Endodermal cell (in vitro differentiated cells): ENCODE results near the gene CYB5R3. TPM values are rescaled to one million over a fixed set of nuclear protein-coding genes. Genes with fewer than 3 reads are reported as not detected.

Experiments used
- DNase-seq: peaks from one replicate; pipeline ENCODE4 v3.0.0-alpha.2; 2017
- H3K27ac ChIP-seq: 2 replicates; pipeline ENCODE4 v1.5.1; 2013; ENCODE audit warnings: mild to moderate bottlenecking, low read depth, low read length, moderate library complexity
- H3K27me3 ChIP-seq: 2 replicates; pipeline ENCODE4 v1.6.1; 2013; ENCODE audit warnings: mild to moderate bottlenecking, low read length, moderate library complexity; ENCODE audit not compliant: insufficient read depth, control insufficient read depth, poor library complexity, severe bottlenecking
- H3K36me3 ChIP-seq: 2 replicates; pipeline ENCODE4 v1.7.0; 2013; ENCODE audit warnings: mild to moderate bottlenecking, low read length, moderate library complexity; ENCODE audit not compliant: control insufficient read depth, insufficient read depth
- H3K4me1 ChIP-seq: one replicate; pipeline ENCODE4 v1.7.0; 2013; ENCODE audit warnings: low read length; ENCODE audit not compliant: control insufficient read depth, insufficient read depth
- H3K4me3 ChIP-seq: 2 replicates; pipeline ENCODE4 v1.5.1; 2013; ENCODE audit warnings: mild to moderate bottlenecking, low read length, moderate library complexity
- H3K9ac ChIP-seq: 2 replicates; pipeline ENCODE4 v1.6.1; 2013; ENCODE audit warnings: mild to moderate bottlenecking, low read length, moderate library complexity; ENCODE audit not compliant: poor library complexity, severe bottlenecking; ENCODE audit errors: extremely low read depth
- H3K9me3 ChIP-seq: 2 replicates; pipeline ENCODE4 v1.6.1; 2013; ENCODE audit warnings: mild to moderate bottlenecking, low read length, moderate library complexity; ENCODE audit not compliant: control insufficient read depth
- H3K27ac Mint-ChIP-seq: 2 replicates; pipeline ENCODE4 v1.8.0; 2020; ENCODE audit warnings: mixed read lengths
- H3K27me3 Mint-ChIP-seq: 2 replicates; pipeline ENCODE4 v1.8.0; 2021; ENCODE audit warnings: mild to moderate bottlenecking, mixed read lengths; ENCODE audit not compliant: insufficient read depth
- H3K36me3 Mint-ChIP-seq: 2 replicates; pipeline ENCODE4 v1.8.0; 2020; ENCODE audit warnings: low read depth, mixed read lengths
- H3K4me1 Mint-ChIP-seq: 2 replicates; pipeline ENCODE4 v1.8.0; 2020; ENCODE audit warnings: mixed read lengths
- H3K4me3 Mint-ChIP-seq: 2 replicates; pipeline ENCODE4 v1.8.0; 2020; ENCODE audit warnings: mild to moderate bottlenecking, moderate library complexity, mixed read lengths
- H3K9me3 Mint-ChIP-seq: 2 replicates; pipeline ENCODE4 v1.8.0; 2020; ENCODE audit warnings: mild to moderate bottlenecking, mixed read lengths
- WGBS, 2 experiments: methylation state at CpG; one replicate each; pipeline versions ENCODE4 v1.1.5 to v1.1.7; 2013; ENCODE audit warnings: missing lambda C conversion rate in 2 of 2, mixed read lengths in 1 of 2; ENCODE audit not compliant: insufficient coverage in 1 of 2, insufficient read length in 1 of 2; 5-methylcytosine and 5-hydroxymethylcytosine counted together
- total RNA-seq, 2 donors: library from RNA; stranded (reverse); fragmentation: NEBNext Ultra II Directional in 1 of 2; extraction: Animal tissue kit (Norgen Biotek cat#: 25700) in 1 of 2; gene quantifications; 2 replicates in 1 of 2; 3 replicates in 1 of 2; pipeline ENCODE4 v1.2.1, GENCODE V29; 2021
- TF ChIP-seq, protein P1 (sequence below): fragments of 200-600 bp; sonication (generic); conservative IDR thresholded peaks from 2 replicates; pipeline ENCODE4 v1.5.0; 2021; ENCODE audit warnings: antibody characterized with exemption, mild to moderate bottlenecking

CYB5R3 gene
- total RNA-seq, 2 donors from 2014 or later = 89.5 to 92.4 TPM

- H3K4me1 ChIP-seq = no peaks in the 10 kb centered on the region
- no peak overlapping the region for H3K27ac ChIP-seq
- no peak overlapping the region for H3K9ac ChIP-seq
- Mint-ChIP-seq H3K27ac (peak overlapping the region; percentile 82), H3K36me3 (peaks cover 86% of the 10 kb centered on the region), H3K4me3 (no peak overlapping the region), H3K9me3 (no peaks in the 10 kb centered on the region), H3K27me3 (no peaks in the 10 kb centered on the region), H3K4me1 (no peaks in the 10 kb centered on the region)
- peaks cover 87% of the 10 kb centered on the region for H3K36me3 ChIP-seq
- H3K4me3 ChIP-seq = no peak overlapping the region
- no peaks in the 10 kb centered on the region for H3K9me3 ChIP-seq
- 89 to 97% methylated on average over 3 of the region's 3 CpGs for WGBS, 2 experiments
- TF ChIP-seq, protein P1, sequence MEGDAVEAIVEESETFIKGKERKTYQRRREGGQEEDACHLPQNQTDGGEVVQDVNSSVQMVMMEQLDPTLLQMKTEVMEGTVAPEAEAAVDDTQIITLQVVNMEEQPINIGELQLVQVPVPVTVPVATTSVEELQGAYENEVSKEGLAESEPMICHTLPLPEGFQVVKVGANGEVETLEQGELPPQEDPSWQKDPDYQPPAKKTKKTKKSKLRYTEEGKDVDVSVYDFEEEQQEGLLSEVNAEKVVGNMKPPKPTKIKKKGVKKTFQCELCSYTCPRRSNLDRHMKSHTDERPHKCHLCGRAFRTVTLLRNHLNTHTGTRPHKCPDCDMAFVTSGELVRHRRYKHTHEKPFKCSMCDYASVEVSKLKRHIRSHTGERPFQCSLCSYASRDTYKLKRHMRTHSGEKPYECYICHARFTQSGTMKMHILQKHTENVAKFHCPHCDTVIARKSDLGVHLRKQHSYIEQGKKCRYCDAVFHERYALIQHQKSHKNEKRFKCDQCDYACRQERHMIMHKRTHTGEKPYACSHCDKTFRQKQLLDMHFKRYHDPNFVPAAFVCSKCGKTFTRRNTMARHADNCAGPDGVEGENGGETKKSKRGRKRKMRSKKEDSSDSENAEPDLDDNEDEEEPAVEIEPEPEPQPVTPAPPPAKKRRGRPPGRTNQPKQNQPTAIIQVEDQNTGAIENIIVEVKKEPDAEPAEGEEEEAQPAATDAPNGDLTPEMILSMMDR = no peak
- DNase-seq = no peak
- H3K27me3 ChIP-seq = no peaks in the 10 kb centered on the region
Measured at GRCh38 chr22:42595434-42595833, 53.8 kb downstream of the CYB5R3 start.

GRCh38 chr22:42591987-42592386 is 57.2 kb downstream of the CYB5R3 start:
- no peaks in the 10 kb centered on the region for H3K9me3 ChIP-seq
- H3K36me3 ChIP-seq = peaks cover 91% of the 10 kb centered on the region
- no peaks in the 10 kb centered on the region for H3K27me3 Mint-ChIP-seq
- 95% methylated on average over 4 to 12 of the region's 12 CpGs for WGBS, 2 experiments
- no peaks in the 10 kb centered on the region for H3K27me3 ChIP-seq
- no peak overlapping the region for H3K27ac ChIP-seq
- no peak for DNase-seq
- no peak overlapping the region for H3K4me3 ChIP-seq
- H3K4me1 ChIP-seq = no peaks in the 10 kb centered on the region
- H3K9ac ChIP-seq = no peak overlapping the region
- no peak overlapping the region for H3K4me3 Mint-ChIP-seq
- TF ChIP-seq, protein P1 = no peak
- H3K4me1 Mint-ChIP-seq = no peaks in the 10 kb centered on the region
- H3K27ac Mint-ChIP-seq = peak overlapping the region; percentile 35
- H3K9me3 Mint-ChIP-seq = no peaks in the 10 kb centered on the region
- peaks cover 85% of the 10 kb centered on the region for H3K36me3 Mint-ChIP-seq

DNA sequence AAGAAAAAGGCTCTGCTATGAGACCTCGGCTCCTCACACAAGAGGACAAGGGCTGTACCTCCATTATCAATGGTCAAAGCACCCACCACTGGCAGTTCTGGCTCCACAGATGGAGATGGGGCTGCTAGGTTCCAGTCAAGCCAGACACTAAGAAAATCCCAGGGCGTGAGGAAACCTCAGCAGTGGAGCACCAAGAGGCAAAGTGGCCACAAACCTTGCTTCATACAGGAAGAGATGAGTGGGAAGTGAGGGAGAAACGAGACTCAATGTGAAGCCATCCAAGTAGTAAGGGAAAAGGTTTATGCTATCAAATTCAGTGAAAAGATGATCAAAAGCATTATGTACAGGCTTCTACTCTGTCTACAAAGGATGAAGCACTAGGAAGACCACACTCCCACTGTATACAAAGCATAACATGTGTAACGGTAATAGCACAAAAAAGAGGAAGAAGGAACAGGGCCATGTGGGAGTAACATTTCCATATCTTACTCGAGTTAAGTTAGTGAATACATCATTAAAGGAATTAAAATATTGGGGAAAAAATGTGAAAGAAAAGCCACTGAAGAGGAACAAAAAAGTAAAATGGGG is 61.5 kb downstream of the CYB5R3 start:
- H3K27me3 ChIP-seq = no peaks in the 10 kb centered on the region
- no peak for DNase-seq
- H3K4me3 ChIP-seq = no peak overlapping the region
- Mint-ChIP-seq H3K4me1 (no peaks in the 10 kb centered on the region), H3K27me3 (no peaks in the 10 kb centered on the region), H3K27ac (no peak overlapping the region), H3K4me3 (no peak overlapping the region), H3K36me3 (peaks cover 82% of the 10 kb centered on the region), H3K9me3 (no peaks in the 10 kb centered on the region)
- WGBS, 2 experiments = 92 to 100% methylated on average over 2 to 5 of the region's 5 CpGs
- H3K4me1 ChIP-seq = no peaks in the 10 kb centered on the region
- H3K36me3 ChIP-seq = peaks cover 89% of the 10 kb centered on the region
- H3K9me3 ChIP-seq = no peaks in the 10 kb centered on the region
- TF ChIP-seq, protein P1 = no peak
- H3K9ac ChIP-seq = no peak overlapping the region
- H3K27ac ChIP-seq = no peak overlapping the region
